K562 treated with DMSO at 1 percent for 12 hours (cell line): ENCODE measurements around the gene ADGRF1. TPM values are rescaled to one million over a fixed set of nuclear protein-coding genes. Genes with fewer than 3 reads are reported as not detected.

ENCODE experiments used
- total RNA-seq: library from RNA; unstranded; fragments of 300-600 nt; gene quantifications from 2 replicates; pipeline ENCODE4 v1.2.3, GENCODE V29; 2022; ENCODE audit not compliant: insufficient read depth

The ADGRF1 gene
- total RNA-seq: not detected in 2 replicates

DNA sequence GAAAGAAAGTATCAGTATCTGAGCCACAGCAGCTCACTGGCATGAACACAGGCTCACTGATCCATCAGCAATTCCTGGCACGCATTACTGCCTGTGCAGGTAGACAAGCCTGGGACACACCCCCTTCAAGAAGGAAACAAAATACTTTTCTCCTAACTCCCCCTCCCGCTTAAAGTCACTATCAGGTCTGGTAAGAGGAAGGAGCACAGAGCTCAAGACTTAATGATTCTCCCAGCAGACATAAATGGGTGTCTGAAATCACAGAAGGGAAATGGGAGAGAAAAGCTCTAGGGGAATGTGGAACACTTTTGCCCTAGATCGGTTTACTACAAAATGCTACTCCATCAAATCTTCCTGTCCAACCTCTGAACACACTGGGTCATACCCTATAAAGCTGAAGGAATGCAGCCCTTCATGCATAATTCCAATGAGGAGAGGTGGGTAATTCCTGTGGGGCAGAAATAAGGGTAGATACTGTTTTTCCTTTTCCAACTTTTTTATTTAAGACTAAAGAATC lies at the start of gene ADGRF1:
ADGRF1 (minus strand) TSS at position 58 of the 517 bp plus-strand sequence. CDS start 13,271 bp downstream, outside the sequence.

Other genes starting within 250 kb of the ADGRF1 start
- gene MEP1A, start 248.9 kb downstream of the ADGRF1 start, total RNA-seq: not detected in 2 replicates
- not detected in 2 replicates for gene ADGRF5, start 120.4 kb downstream of the ADGRF1 start, total RNA-seq